HG03280 (cell line): ENCODE measurements around the gene MPDU1.

Experiments
- ATAC-seq: cut with Tn5 transposase; IDR thresholded peaks from one replicate; pipeline ENCODE4 v1.9.1; 2021; ENCODE audit warnings: mild to moderate bottlenecking, moderate library complexity; ENCODE audit not compliant: unreplicated experiment

The MPDU1 gene

GRCh38 chr17:7583253-7584109 lies at the start of gene MPDU1:
Gene MPDU1 (plus strand): TSS chr17:7583852. CDS start chr17:7583863, 11 bp downstream.
- peak; percentile 75 for ATAC-seq

GRCh38 chr17:7538050-7538449 lies 45.6 kb upstream of the MPDU1 start:
- no peak for ATAC-seq

GRCh38 chr17:7538891-7539545 lies 44.6 kb upstream of the MPDU1 start:
- ATAC-seq: no peak

DNA sequence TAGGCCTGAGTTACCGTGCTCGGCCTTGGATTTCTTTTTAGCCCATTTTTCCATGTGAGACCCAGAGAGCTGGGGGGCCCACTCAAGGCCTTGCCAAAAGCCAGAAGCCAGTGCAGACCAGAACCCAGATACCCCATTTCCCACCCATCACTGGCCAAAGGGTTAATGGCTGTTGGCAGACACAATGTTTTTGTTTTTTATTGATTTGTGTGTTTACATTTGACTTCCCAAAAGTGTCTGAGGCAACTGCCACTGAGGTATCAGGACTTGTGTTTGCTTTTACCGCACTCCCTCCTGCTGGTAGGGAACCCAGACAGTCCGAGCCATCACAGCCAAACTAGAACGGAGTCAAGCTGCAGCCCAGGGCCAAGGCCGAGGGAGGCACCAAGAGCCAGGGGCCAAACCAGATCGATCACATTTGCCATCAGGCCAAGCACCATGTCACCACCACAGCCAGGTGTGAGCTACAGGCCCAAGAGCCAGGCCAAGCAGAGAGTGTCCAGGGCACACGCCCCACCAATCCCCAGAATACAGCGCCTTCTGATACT lies 42.5 kb upstream of the MPDU1 start:
- no peak for ATAC-seq

DNA sequence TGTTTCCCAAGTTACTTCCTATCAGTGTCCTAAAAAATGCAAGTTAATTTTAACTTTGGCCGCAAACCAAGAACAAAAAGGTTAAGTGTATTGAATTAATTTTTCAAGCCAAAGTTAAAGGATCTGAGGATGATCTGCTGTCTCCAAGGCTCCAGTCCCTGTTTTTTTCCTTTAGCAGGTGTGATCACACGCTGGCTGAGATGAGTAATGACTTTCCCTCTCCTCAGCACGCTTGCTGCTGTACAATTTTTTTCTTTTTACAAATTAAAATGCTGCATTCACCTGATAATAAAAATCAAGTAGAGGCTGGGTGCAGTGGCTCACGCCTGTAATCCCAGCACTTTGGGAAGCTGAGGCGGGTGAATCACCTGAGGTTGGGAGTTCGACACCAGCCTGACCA lies 38.7 kb upstream of the MPDU1 start:
- no peak for ATAC-seq

DNA sequence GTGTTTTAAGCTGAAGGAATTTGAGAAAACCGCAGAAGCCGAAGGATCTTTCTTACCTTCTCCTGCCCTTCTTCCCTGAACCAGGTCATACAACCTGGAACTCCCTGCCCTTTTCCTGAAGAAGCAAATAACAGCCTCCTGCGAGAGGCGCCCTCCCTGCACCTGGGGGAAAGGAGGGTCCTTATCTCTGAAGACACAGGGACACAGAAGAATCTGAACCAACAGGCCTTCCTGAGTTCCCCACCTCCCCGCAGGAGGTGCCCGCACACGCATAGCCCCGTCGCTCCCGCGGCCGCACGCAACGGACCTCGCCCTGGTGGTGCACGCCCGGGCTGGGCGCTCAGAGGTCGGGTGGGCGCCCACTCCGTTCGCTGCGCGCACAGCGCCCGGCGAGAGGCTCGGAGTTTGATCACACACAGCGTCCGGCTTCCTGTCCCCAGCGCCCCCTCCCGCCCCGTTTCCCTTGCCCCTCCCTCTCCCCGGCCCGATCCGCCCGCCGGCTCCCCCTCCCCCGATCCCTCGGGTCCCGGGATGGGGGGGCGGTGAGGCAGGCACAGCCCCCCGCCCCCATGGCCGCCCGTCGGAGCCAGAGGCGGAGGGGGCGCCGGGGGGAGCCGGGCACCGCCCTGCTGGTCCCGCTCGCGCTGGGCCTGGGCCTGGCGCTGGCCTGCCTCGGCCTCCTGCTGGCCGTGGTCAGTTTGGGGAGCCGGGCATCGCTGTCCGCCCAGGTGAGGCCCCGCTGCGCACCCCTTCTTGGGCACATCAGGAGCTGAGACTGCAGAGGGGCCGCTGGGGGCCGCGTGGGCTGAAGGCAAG lies 34.9 kb upstream of the MPDU1 start, which contains the start of gene TNFSF12:
Gene TNFSF12 (plus strand): TSS at position 474 of the 816 bp plus-strand sequence. CDS start 96 bp downstream, at position 570.
- ATAC-seq: no peak

DNA sequence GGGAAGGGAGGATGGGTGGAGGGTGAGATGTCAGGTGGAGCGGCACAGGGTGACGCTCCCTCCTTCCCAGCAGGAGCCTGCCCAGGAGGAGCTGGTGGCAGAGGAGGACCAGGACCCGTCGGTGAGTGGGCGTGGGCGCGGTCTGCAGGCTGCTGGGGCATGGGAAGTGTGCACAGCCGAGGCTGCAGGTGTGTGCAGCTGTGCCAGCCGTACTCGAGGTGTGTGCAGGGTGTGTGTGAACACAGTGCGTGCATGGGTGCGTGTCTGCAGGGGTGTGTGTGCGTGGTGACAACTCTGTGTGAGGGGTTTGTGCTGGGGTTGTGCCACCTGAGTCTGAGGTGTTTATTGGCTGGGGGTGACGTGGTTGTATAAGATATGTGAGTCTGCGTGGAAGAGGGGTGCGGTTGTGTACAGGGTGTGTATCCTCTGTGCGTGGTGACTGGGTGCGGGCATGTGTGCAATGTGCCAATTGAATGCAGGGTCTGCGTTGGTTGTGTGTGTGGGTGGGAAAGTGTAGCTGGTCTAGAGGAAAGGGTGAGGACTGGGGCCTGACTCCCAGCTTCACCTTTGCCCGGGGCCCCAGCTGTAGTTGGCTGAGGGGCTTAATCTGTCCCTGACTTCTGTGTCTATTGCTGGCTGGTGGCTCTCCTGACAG lies 34.1 kb upstream of the MPDU1 start:
- no peak for ATAC-seq

- no peak for ATAC-seq
Observed at GRCh38 chr17:7550344-7550743, 33.3 kb upstream of the MPDU1 start.

DNA sequence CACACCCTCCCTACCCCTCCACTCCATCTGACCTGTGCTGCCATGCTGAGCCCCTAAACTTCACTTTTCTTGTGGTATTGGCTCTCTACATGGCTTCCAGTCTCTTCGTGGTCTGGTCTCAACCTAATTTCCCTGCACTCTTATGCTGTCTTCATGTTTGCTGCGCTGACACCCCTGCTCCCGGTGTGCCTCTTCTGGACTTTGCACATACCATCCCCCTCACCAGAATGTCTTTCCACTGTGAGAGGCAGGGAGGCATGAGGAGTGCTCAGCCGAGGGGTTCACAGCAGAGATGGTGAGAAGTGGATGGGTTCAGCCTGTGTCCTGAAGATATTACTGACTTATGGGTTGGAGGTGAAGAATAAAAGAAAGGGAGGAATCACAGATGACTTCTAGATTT lies 32.3 kb upstream of the MPDU1 start:
- ATAC-seq: no peak

DNA sequence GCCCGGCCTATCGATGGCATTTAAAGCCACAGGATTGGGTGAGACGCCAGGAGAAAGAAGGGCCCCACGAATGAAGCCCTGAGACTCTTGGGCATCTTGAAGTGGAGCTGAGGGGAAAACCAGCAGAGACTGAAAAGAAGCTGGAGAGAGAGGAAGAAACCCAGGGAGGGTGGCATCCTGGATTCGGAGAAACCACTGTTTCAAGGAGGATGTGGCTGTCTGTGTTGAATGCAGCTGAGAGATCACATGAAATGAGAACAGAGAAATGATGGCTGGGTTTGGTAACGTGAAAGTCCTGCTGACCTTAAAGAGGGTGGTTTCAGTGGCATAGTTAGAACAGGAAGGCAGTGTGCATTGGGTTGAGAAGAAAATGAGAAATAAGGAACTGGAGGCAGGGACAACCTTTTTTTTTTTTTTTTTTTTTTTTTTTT lies 31.0 kb upstream of the MPDU1 start:
- ATAC-seq: peak; percentile 75

DNA sequence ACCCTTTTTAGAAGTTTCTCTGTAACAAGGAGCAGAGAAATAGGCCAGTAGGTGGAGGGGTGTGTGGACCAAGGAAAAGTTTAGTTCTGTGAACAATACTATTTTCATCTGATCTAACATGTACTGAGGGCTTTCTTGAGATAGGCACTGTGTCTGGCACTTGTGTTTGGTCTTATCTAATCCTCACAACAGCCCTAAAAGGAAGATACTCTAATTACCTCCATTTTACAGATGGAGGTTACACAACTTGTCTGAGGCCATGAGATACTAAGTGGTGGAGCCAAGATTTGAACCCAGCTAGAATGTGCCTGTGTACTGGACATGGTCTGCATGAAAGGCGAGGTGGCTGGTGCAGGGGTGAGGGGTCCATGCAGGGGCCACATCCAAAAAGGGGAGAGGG lies 30.3 kb upstream of the MPDU1 start:
- no peak for ATAC-seq

DNA sequence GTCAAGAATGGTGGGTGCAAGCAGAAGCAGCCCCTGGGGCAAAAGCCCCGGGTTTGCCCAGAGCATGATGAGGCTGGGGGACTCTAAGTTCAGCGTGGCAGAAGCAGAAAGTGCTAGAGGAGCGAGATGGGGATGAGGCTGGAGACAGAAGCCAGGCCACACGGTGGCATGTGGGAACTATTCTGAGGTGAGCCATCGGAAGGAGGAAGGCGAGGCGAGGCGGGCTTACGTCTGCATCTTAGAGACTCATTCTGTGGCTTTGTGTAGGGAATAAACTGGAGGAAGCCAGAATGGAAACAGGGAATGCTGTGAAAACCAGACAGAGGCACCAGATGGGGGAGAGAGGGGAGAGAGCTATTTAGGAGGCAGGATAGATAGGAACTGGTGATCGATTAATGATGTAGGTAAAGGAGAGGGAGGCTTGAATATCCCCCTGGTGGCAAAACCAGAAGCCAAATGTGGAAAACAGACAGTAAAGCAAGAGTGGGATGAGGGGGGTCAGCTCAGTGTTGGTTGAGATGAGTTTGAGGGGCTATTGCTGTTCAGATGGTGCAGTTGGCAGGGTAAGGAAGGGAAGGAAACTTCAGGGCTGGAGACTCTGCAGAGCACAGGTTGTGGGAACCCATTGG lies 28.2 kb upstream of the MPDU1 start:
- no peak for ATAC-seq

DNA sequence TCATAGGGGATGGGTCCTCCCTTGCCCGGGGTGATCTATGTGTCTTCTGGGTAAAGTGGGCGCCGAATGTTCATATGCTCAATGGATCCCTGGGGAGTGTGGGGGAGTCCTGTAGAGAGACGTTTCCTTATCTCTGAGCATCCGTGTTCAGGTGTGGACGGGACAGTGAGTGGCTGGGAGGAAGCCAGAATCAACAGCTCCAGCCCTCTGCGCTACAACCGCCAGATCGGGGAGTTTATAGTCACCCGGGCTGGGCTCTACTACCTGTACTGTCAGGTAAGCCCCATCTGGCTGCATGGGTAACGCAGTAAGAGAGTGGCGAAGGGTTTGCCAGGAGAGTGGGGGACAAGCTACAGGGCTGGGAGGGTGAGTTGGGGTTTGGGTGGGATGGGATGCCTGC lies 27.0 kb upstream of the MPDU1 start:
- ATAC-seq: no peak

- no peak for ATAC-seq
Observed at GRCh38 chr17:7557147-7557764, 26.4 kb upstream of the MPDU1 start.

DNA sequence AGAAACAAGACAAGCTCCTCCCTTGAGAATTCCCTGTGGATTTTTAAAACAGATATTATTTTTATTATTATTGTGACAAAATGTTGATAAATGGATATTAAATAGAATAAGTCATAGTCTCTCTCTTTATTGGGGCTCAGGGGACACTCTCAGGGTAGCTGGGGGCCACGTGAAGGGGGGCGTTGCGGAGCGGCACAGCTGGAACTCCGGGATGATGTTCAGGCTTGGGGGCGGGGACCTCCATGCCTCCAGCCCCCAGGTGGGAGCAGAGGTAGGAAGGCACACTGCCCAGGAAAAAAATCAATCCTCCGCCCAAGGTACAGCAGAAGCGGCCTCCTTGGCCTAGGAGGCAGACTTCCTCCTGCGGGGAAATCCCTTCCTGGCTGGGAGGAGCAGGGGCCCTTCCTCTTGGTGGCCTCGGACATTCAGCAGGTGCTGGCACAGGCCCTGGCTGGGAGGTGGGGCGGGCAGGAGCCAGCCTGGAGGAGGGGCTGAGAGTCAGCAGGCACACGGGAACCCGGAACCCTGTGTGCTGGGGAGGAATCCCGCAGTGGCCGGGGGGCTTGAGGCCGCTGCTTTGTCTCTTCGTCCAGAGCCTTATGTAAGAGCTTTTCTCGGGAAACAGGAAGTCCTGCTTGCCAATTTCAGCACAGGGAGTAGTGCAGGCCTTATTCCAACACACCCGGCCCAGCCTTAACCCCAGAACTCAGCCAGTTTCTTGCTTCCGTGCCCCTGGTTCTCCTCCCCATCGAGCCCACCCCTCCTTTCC lies 25.7 kb upstream of the MPDU1 start:
- ATAC-seq: no peak

DNA sequence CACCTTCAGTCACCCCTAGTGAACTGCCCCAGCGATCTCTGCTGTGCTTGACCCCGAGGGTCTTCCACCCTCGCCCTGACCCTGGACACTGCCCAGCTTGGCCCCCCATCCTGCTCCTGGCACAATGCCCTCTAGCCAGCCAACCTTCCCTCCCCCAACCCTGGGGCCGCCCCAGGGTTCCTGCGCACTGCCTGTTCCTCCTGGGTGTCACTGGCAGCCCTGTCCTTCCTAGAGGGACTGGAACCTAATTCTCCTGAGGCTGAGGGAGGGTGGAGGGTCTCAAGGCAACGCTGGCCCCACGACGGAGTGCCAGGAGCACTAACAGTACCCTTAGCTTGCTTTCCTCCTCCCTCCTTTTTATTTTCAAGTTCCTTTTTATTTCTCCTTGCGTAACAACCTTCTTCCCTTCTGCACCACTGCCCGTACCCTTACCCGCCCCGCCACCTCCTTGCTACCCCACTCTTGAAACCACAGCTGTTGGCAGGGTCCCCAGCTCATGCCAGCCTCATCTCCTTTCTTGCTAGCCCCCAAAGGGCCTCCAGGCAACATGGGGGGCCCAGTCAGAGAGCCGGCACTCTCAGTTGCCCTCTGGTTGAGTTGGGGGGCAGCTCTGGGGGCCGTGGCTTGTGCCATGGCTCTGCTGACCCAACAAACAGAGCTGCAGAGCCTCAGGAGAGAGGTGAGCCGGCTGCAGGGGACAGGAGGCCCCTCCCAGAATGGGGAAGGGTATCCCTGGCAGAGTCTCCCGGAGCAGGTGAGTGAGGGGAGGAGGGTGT lies 24.9 kb upstream of the MPDU1 start, which contains the start of gene TNFSF13:
Gene TNFSF13 (plus strand): TSS at position 207 of the 776 bp plus-strand sequence. CDS start 290 bp downstream, at position 497.
- ATAC-seq: no peak

DNA sequence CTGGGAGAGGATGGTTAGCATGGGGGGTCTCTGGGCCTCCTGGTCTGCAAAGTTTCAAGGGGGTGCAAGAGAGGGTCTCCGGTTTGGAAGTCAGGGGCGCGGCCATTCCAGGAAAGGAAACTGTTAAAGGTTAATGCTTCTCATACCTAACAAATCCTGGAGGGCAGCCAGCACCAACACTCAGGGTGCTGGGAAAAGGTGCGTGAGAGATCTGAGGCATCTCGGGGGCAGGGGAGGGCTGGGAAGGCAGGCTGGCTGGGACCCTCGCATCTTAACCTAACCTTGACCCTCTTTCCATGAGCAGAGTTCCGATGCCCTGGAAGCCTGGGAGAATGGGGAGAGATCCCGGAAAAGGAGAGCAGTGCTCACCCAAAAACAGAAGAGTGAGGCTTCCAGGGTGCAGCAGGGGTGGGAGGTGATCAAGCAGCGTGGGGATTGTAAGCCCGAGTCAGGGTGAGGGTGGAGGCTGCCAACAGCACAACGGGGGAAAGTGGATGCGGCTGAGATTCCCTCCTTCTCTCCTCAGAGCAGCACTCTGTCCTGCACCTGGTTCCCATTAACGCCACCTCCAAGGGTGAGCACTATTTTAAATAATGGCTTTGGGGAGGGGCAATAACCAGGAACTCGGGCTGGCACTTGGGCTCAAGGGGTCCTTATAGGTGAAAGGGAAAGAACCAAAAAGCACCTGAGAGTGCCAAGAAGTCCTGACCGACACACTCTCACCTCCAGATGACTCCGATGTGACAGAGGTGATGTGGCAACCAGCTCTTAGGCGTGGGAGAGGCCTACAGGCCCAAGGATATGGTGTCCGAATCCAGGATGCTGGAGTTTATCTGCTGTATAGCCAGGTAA lies 24.1 kb upstream of the MPDU1 start:
- ATAC-seq: no peak
